Measurements from ENCODE around the gene DNAJB5. TPM values are rescaled to one million over a fixed set of nuclear protein-coding genes. Genes with fewer than 3 reads are reported as not detected.
"Not testable (repeated sequence)": the region's sequence is repeated elsewhere in the genome, so short reads cannot be mapped to it uniquely, and the experiment has no call there.

The DNAJB5 gene
- total RNA-seq (1 to 10 TPM; 1.1 to 3.7 (median 1.4) TPM), polyA plus RNA-seq (1 to 10 TPM; 3.4 TPM), total RNA-seq (3.6 reads per million, percentile 19 among the genes with 10 or more reads in this experiment)

GRCh38 chr9:34989003-34989945, at the start of gene DNAJB5:
DNAJB5 (plus strand) TSS chr9:34989745; CDS start chr9:34990631, 886 bp downstream.
- Mint-ChIP-seq H3K27ac (peak within 1 kb of the TSS; percentile 64 to 94 (median 89)), H3K4me3 (peak within 1 kb of the TSS; percentile 85 to 100 (median 96)), H3K9me3 (no peaks in the 10 kb centered on the region), H3K27me3 (no peaks in the 10 kb centered on the region), H3K4me1 (peaks cover 35 to 62% (median 49%) of the 10 kb centered on the region in 7 donors), H3K36me3 (no peaks in the 10 kb centered on the region)
- intact Hi-C loops (cut with micrococcal nuclease): loop anchor here (1.0 to 10.0 kb wide), 24 partner anchors 47 to 942 kb away; partner anchors contain the start of genes KIF24 (in 2 of the 2), NUDT2 (in 2 of the 2), PIGO (in 2 of the 2) and SIGMAR1 (in 2 of the 2)
- ChIA-PET POLR2A (interaction anchor here (0.8 to 1.0 kb wide), 2 partner anchors 13 to 82 kb away, joined by 3 read pairs; no protein-coding TSS in a partner anchor), CTCF (interaction anchor here (1.5 kb wide), 1 partner anchor 90 kb away, joined by 6 read pairs; no protein-coding TSS in a partner anchor)
- peak within 1 kb of the TSS; percentile 77 for H3K27ac ChIP-seq (ENCODE audit: low read depth, low read length)
- peak within 1 kb of the TSS; percentile 77 for H3K4me3 ChIP-seq (ENCODE audit: low read length)
- H3K27me3 ChIP-seq (ENCODE audit: control insufficient read depth in 2 of 2, insufficient read depth in 2 of 2, low read length in 2 of 2): no peaks in the 10 kb centered on the region
- no peaks in the 10 kb centered on the region for H3K9me3 ChIP-seq (ENCODE audit: control insufficient read depth in 2 of 3, low read length in 3 of 3)
- H3K4me1 ChIP-seq (ENCODE audit: control insufficient read depth in 2 of 2, insufficient read depth in 2 of 2, low read length in 2 of 2): peaks cover 19 to 37% of the 10 kb centered on the region in 2 donors
- no peaks in the 10 kb centered on the region for H3K36me3 ChIP-seq (ENCODE audit: control insufficient read depth in 2 of 3, insufficient read depth in 3 of 3, low read length in 3 of 3)
- peak; percentile 96 to 98 (median 97) for DNase-seq
- ATAC-seq: peak; percentile 96

DNA sequence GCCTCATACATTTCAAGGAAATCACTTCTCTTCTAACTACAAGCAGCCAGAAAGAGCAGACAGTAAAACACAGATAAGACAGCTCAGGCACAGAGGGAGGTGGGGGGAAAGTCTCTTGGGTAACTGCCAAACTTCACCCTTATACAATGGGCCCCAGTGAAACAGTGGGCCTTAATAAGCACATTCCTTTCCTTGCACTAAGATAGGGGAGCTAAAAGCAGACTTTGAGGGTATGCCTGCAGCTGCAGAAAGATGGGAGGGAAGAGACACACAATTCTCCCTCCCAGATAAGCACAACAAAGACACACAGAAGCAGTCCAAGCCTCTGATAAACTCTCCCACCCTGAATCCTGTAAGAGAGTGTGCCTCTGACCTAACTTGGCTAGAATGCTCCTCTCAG, 49.6 kb upstream of the DNAJB5 start:
- H3K27me3 ChIP-seq (ENCODE audit: control insufficient read depth in 2 of 2, insufficient read depth in 2 of 2, low read length in 2 of 2); POLR2A ChIA-PET; intact Hi-C loops (cut with micrococcal nuclease); H3K36me3 ChIP-seq (ENCODE audit: control insufficient read depth in 2 of 3, insufficient read depth in 3 of 3, low read length in 3 of 3); H3K9me3 Mint-ChIP-seq; ATAC-seq; H3K27ac ChIP-seq (ENCODE audit: low read depth, low read length); H3K36me3 Mint-ChIP-seq; CTCF ChIA-PET; H3K4me3 ChIP-seq (ENCODE audit: low read length); H3K4me1 Mint-ChIP-seq; H3K4me3 Mint-ChIP-seq; H3K9me3 ChIP-seq (ENCODE audit: control insufficient read depth in 2 of 3, low read length in 3 of 3); H3K4me1 ChIP-seq (ENCODE audit: control insufficient read depth in 2 of 2, insufficient read depth in 2 of 2, low read length in 2 of 2); DNase-seq: not testable (repeated sequence)
- peaks cover under 1 to 18% (median 8%) of the 10 kb centered on the region in 5 donors for H3K27me3 Mint-ChIP-seq
- peak overlapping the region in 1 of 9 donors; percentile 37 for H3K27ac Mint-ChIP-seq

DNA sequence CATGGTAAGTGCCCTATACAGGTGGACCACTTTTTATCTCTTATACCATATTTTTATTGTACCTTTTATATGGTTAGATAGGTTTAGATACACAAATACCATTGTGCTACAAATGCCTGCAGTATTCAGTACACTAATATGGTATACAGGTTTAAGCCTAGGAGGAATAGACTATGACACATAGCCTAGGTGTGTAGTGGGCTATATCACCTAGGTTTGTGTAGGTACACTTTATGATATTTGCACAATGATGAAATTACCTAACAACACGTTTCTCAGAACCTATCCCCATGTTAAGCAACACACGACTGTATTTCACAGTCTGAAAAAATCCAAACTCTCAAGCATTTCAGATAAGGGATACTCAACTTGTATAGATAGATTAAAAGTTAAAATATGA, 41.1 kb upstream of the DNAJB5 start:
- Histone ChIP-seq H3K36me3 (ENCODE audit: control insufficient read depth in 2 of 3, insufficient read depth in 3 of 3, low read length in 3 of 3) (no peaks in the 10 kb centered on the region), H3K4me3 (ENCODE audit: low read length) (no peak overlapping the region), H3K27me3 (ENCODE audit: control insufficient read depth in 2 of 2, insufficient read depth in 2 of 2, low read length in 2 of 2) (peaks cover 0 to 4% of the 10 kb centered on the region in 2 donors), H3K4me1 (ENCODE audit: control insufficient read depth in 2 of 2, insufficient read depth in 2 of 2, low read length in 2 of 2) (no peaks in the 10 kb centered on the region), H3K27ac (ENCODE audit: low read depth, low read length) (no peak overlapping the region), H3K9me3 (ENCODE audit: control insufficient read depth in 2 of 3, low read length in 3 of 3) (no peaks in the 10 kb centered on the region)
- no peak for DNase-seq
- Mint-ChIP-seq H3K9me3 (no peaks in the 10 kb centered on the region), H3K4me1 (no peaks in the 10 kb centered on the region), H3K4me3 (no peak overlapping the region), H3K27ac (no peak overlapping the region), H3K27me3 (peaks cover 14 to 46% (median 34%) of the 10 kb centered on the region in 5 donors), H3K36me3 (no peaks in the 10 kb centered on the region)
- intact Hi-C loops (cut with micrococcal nuclease): no loop called here
- CTCF ChIA-PET: interaction anchor here (0.7 kb wide), 1 partner anchor 21 kb away, joined by 3 read pairs; no protein-coding TSS in a partner anchor
- POLR2A ChIA-PET: no interaction called here
- ATAC-seq: no peak

DNA sequence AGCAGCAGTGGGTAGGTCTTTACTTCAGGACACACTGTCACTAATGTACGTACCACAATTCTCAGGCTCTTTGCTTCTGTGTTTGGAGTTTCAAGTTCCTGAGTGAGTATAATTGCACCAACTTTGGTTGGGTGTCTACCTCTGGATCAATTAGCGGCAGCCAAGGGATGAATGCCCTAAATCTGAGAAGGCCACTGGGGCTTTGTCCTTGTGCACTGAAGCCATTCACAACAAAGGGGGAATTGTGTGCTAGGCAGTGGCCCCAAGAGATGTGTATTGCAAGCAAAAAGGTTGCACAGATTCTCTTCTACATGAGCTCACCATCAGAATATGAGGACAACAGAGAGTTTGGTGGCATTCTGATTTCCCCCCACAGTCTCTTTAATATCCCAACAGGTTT, 35.3 kb upstream of the DNAJB5 start:
- Mint-ChIP-seq H3K9me3 (no peaks in the 10 kb centered on the region), H3K4me1 (peaks cover 0 to 3% (median 0%) of the 10 kb centered on the region in 7 donors), H3K36me3 (no peaks in the 10 kb centered on the region), H3K4me3 (no peak overlapping the region), H3K27me3 (peaks cover 28 to 76% (median 39%) of the 10 kb centered on the region in 5 donors), H3K27ac (no peak overlapping the region)
- intact Hi-C loops (cut with micrococcal nuclease): no loop called here
- H3K9me3 ChIP-seq (ENCODE audit: control insufficient read depth in 2 of 3, low read length in 3 of 3): no peaks in the 10 kb centered on the region
- H3K4me1 ChIP-seq (ENCODE audit: control insufficient read depth in 2 of 2, insufficient read depth in 2 of 2, low read length in 2 of 2): peaks cover 0 to 6% of the 10 kb centered on the region in 2 donors
- DNase-seq (no peak), ATAC-seq (no peak)
- CTCF ChIA-PET: no interaction called here
- H3K36me3 ChIP-seq (ENCODE audit: control insufficient read depth in 2 of 3, insufficient read depth in 3 of 3, low read length in 3 of 3): no peaks in the 10 kb centered on the region
- no peak overlapping the region for H3K27ac ChIP-seq (ENCODE audit: low read depth, low read length)
- POLR2A ChIA-PET: no interaction called here
- H3K27me3 ChIP-seq (ENCODE audit: control insufficient read depth in 2 of 2, insufficient read depth in 2 of 2, low read length in 2 of 2): peaks cover 0 to 4% of the 10 kb centered on the region in 2 donors
- H3K4me3 ChIP-seq (ENCODE audit: low read length): no peak overlapping the region

DNA sequence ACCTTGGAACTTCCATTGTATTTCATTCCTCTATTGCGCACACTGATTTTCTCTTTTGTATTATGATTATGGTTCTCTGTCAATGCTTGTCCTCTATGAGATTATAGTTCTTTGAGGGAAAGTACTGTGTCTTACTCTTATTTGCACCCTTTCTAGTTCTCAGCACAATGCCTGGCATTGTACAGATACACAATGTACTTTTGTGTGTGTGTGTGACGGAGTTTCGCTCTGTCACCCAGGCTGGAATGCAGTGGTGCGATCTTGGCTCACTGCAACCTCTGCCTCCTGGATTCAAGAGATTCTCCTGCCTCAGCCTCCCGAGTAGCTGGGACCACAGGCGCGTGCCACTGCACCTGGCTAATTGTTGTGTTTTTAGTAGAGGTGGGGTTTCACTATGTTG, 33.5 kb upstream of the DNAJB5 start:
- H3K9me3 Mint-ChIP-seq; H3K36me3 ChIP-seq (ENCODE audit: control insufficient read depth in 2 of 3, insufficient read depth in 3 of 3, low read length in 3 of 3); H3K9me3 ChIP-seq (ENCODE audit: control insufficient read depth in 2 of 3, low read length in 3 of 3); CTCF ChIA-PET; H3K4me1 ChIP-seq (ENCODE audit: control insufficient read depth in 2 of 2, insufficient read depth in 2 of 2, low read length in 2 of 2); H3K27ac ChIP-seq (ENCODE audit: low read depth, low read length); POLR2A ChIA-PET; ATAC-seq; H3K4me3 ChIP-seq (ENCODE audit: low read length); H3K27ac Mint-ChIP-seq; H3K36me3 Mint-ChIP-seq; H3K4me3 Mint-ChIP-seq; H3K4me1 Mint-ChIP-seq; intact Hi-C loops (cut with micrococcal nuclease); H3K27me3 ChIP-seq (ENCODE audit: control insufficient read depth in 2 of 2, insufficient read depth in 2 of 2, low read length in 2 of 2); DNase-seq: not testable (repeated sequence)
- H3K27me3 Mint-ChIP-seq: peaks cover 39 to 82% (median 47%) of the 10 kb centered on the region in 5 donors

DNA sequence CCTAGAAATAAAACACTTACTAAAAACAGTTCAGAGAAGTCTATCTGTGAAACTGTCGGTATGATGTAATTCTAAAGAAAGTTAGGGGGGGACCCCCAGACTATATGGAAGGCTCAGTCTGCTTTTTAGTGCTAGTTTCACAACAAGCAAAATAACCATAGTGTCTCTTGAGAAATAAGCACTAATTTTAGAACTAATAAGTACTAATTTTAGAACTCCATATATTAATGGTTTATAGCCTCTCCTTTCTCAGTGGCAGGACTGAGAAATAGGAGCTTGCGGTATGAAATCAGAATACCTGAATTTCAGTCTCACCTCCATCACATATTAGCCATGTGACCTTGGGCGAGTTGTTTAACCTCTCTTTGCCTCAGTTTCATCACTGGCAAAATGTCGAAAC, 32.9 kb upstream of the DNAJB5 start:
- Histone ChIP-seq H3K4me3 (ENCODE audit: low read length) (no peak overlapping the region), H3K27me3 (ENCODE audit: control insufficient read depth in 2 of 2, insufficient read depth in 2 of 2, low read length in 2 of 2) (peaks cover 0 to 1% of the 10 kb centered on the region in 2 donors), H3K27ac (ENCODE audit: low read depth, low read length) (no peak overlapping the region), H3K36me3 (ENCODE audit: control insufficient read depth in 2 of 3, insufficient read depth in 3 of 3, low read length in 3 of 3) (no peaks in the 10 kb centered on the region), H3K9me3 (ENCODE audit: control insufficient read depth in 2 of 3, low read length in 3 of 3) (no peaks in the 10 kb centered on the region), H3K4me1 (ENCODE audit: control insufficient read depth in 2 of 2, insufficient read depth in 2 of 2, low read length in 2 of 2) (peaks cover 0 to 6% of the 10 kb centered on the region in 2 donors)
- H3K27ac Mint-ChIP-seq: no peak overlapping the region
- H3K9me3 Mint-ChIP-seq: no peaks in the 10 kb centered on the region
- ATAC-seq (no peak), DNase-seq (no peak)
- ChIA-PET CTCF (no interaction called here), POLR2A (no interaction called here)
- intact Hi-C loops (cut with micrococcal nuclease): no loop called here
- H3K27me3 Mint-ChIP-seq: peaks cover 43 to 81% (median 50%) of the 10 kb centered on the region in 5 donors
- peak overlapping the region in 5 of 10 donors; percentile 5 to 71 (median 11) for H3K4me3 Mint-ChIP-seq
- no peaks in the 10 kb centered on the region for H3K36me3 Mint-ChIP-seq
- peaks cover 0 to 12% (median 0%) of the 10 kb centered on the region in 7 donors for H3K4me1 Mint-ChIP-seq

Data from naive thymus-derived CD4-positive, alpha-beta T cell (primary cell).